GM18868 (cell line): ENCODE data around the gene IPO4.

Experiments used
- ATAC-seq: cut with Tn5 transposase; IDR thresholded peaks from one replicate; pipeline ENCODE4 v1.9.1; 2021; ENCODE audit warnings: mild to moderate bottlenecking, moderate library complexity; ENCODE audit not compliant: unreplicated experiment

Gene IPO4

DNA sequence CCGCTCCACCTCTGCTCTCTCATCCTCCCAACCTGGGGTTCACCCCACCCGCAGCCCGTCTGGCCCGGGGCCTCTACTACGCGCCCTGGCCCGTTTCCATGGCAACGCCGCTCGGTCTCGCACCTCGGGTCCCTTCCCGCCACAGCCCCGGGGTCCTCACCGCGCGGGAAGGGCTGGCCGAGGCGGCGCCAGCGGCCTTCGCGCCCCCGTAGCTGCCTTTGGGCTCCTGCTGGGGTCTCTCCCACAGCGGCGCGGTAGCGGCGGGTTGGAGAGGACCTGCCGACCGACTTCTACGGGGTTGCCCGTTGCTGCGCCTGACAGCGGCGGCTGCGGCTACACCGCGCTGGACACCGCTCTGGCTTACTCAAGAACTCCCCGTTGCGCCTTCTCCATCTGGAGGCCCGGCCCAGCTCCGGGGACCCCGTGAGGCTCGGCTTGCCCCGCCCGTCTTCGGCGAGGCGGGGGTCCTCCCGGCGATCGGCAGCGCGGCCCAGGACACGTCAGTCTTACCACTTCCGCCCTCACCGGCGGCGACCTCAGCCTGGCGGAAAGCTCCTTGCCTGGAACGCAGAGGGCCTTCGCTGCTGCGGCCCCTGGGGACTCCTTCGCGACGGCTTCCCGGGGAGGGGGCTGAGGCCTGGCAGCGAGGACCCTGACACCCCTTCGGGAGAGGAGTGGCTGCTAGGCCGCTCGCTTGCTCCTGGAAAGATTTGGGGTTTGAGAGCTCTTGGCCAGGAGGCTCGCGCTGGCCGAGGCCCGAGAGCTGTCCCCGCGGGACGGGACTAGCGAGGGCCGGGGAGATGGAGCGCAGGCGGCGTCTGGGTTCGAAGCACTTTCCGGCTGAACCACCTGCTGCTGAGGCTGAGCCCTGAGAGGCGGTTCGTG lies 6.8 kb upstream of the IPO4 start, which contains the start of gene TM9SF1:
Gene TM9SF1, minus strand, starts transcription at position 256 of the 885 bp plus-strand sequence. CDS start 422 bp downstream, outside the sequence.
- ATAC-seq = peak; percentile 87

DNA sequence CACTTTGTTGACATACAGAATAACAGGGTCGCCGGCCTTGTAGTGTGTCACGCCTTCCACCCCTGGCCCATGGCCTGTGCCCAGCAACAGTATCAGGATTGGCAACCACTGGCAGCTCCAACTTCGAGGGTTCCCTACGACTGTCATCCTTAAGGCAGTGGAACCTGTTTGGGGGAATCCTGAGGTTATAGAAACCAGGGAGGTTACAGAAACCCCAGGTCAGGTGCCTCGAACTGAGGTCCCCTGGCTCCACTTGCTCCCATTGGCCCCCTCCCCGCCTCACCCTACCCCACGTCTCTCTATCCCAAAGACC lies 6.2 kb upstream of the IPO4 start:
- no peak for ATAC-seq

DNA sequence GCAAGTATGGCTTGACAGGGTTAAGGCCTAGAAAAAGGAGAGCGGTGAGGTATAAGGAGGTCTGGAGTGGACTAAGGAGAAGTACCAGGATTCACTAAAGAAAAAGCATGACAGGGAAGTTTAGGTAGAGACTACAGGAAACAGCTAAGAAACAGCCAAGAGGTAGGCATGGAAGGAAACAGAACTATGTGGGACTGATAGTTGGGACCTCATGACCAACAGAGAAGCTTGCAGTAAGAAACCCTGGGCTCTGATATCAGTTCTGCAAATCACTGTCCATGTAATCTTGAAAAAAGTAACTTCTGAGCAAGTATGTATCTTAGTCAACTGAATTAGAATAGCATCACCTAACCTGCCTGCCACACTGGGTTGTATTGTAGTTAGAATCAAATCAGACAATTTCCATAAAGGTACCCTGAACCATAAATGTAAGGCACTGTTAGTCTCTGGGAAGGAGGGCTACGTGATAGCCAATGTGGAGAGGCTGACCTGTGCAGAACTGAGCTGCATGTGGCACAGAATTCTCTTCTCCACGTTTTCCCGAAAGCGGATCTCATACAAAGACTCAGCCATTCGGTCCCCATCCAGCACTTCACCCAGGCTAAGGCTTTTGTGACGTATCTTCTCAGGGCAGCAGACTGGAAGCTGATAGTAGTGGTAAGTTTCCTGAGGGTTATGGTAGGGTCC lies 5.7 kb upstream of the IPO4 start:
- ATAC-seq = no peak

DNA sequence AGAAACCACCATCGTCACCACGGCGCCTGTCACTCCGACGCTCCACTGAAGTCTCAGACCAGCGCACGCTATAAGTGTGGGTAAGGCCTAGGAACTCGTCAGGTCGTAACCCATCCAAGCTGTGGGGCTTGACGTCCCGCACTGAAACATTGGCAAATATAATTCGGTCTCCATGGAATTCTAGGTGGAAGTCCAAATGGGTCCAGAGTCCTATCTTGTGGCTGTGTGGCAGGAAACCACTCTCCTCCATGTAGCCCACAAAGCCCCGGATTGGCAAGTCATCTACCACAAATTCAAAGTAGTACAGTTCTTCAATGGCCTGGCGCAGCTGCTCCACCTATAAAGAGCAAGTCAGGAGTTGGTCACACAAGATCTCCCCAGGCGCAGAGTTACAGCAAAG lies 4.3 kb upstream of the IPO4 start:
- ATAC-seq = no peak

DNA sequence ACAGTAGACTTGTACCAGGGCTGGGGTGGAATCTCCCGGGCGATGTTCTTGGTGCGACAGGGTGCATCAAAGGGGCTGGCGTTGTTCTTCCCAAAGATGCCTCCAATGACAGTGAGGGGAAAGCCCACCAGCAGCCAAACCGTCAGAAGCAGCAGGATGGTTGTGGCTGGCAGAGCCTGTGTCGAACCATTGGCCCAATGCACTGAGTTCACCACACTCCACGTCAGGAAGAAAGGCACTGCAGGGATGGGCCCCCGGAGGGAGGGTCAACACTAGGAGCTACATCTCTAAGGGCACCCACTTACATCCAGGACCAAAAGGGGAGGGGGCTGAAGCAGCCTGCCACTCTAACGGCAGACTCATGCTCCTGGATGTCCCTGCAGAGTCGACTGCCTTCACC lies 1.8 kb upstream of the IPO4 start:
- no peak for ATAC-seq

DNA sequence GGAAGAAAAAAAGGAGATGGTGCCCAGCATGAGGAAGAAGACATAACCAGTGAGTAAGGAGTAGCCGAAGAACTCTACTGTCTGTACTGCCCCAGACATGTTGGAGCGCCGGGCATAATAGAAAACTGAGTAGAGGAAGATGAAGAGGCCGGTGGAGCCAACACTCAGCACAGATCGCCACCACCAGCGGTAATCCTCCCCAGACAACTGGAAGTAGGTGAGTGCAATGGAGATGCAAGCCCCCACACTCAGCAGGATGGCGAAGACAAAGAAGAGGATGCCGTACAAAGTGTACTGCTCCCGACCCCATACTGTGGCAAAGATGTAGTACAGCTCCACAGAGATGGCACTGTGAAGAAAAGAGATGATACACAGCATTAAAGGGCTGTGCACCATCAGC lies 844 bp upstream of the IPO4 start:
- ATAC-seq = no peak

DNA sequence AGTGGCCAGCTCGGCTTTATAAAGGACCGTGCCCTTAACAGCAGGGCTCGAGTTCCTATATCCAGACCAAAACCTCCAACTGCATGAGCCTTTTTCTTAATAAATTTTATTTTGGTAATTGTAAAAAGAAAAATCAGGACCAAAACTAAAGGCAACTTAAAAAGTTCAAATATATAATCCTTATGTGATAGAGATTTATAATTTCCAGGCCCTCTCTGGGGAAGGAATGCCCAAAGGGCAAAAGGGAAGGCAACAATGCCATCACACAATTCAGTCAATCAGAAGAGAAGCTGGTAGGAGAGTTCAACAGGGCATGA lies 401 bp upstream of the IPO4 start:
- ATAC-seq = no peak

DNA sequence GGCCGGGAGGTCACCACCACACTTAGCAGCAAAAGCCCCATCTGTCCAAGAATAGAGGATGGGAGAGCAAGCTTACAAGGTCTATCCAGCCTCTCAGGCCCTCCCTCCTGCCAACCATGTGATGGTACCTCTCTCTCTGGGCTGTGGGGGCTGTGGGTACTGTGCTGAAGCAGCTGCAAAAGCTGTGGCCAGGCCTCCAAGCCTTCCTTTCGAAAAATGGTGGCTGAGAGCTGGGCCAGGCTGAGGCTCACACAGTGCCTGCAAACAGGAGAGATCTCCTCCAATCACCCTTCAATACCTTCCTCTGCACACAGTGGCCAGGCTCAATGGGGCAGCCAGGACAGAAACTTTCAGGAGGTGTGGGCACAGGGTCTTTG lies 1.1 kb downstream of the IPO4 start:
- no peak for ATAC-seq

DNA sequence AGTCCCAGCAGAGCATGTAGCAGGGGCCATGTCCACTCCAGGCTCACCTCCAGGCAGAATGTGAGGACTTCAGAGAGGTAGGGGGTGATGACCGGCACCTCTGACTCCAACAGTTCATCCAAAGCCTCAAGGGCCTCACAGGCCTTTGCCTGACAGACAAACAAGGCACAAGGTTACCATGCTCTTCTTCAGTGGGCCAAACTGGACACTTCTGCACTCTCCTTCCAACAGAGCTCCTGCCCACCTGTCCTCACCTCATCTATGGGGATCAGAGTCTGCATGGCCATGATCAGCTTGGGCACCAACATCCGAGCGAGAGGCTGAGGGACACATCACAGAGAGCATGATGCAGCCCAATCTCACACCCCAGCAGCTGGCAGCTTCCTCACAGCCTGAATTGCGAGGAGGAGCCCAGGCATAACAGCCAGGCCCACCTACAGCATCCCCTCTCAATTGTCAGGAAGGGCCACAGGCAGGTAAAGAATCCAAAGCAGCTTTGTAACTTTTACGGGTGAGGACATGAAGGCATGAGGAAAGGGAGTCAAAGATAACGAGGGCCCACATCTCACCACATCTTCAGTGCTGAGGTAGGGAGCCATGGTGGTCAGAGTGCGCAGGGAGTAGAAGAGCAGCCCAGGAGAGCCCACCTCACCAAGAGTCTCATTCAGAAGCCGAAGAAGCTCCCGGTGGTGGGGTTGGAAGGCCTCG lies 1.6 kb downstream of the IPO4 start:
- ATAC-seq = no peak

DNA sequence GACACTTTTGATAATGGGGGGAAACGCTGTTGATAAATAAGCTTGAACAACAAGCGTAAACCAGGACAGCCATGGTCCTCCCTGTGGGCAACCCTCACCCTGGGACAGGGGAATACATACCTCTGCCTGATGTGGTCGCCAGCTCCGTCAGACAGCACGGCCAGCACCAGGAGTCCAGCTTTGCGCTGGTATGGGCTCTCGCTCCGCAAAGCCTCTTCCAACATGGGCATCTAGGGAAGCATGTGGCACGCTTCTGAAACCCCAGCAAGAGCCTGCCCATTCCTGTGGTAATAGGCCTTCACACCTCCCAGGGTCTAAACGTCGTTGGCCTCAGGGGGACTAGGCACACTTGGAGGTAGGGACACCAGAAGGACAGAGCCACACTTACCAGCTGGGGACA lies 2.9 kb downstream of the IPO4 start:
- no peak for ATAC-seq

DNA sequence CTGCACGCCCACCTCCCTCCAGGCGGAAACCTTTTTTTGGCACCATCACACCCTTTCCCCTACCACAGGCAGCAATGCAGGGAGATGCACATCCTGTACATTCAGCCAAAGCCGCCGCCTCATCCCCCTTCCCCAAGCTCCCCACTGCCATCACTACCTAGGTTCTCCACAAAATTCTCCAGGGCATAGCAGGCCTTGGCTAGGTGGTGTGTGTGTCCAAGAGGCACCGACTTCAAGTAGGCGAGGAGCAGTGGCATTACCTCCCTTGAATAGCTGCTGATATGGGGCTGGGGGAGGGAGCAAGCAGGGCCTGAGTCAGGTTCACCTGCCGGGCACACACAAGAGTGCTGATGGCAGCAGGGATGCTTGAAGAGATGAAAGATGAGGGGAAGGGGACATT lies 3.6 kb downstream of the IPO4 start:
- ATAC-seq = no peak

DNA sequence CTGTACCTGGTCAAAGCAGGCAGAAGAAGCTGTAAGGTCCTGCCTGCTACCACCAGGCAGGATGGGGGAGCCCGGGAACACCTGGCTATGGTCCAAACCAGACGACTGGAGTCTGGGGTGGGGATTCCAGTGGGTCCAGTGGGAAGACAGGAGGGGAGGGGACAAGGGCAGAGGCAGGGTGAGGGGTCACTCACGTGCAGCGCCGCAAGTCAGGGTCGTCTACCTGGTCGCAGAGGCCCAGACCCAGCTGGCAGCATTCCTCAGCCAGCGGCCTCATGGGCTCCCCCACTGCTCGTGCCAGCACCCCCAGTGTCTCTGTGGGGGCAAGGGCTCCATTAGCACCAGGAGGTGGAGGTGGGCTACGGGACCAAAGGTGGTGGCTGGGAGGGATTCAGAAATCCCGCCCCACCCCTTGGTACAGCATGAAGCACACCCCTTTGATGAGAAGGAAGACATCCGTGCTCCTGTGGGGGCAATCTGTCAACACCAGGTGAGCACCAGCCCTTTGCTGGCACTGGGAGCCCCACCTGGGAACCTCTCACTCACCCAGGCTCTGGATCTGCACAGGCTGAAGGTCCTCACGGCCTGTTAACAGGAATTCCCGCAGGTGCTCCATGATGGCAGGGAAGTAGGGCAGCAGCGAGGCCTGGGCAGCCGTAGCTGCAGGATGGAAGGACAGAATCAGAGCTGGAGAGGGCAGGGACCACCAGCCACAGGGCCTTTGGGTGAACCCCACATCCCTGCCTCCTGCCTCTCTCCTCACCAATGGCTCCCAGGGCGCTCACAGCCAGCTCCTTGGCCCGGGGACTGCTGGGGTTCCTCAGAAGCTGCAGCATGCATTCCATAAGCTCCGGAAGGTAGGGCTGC lies 4.3 kb downstream of the IPO4 start:
- no peak for ATAC-seq

DNA sequence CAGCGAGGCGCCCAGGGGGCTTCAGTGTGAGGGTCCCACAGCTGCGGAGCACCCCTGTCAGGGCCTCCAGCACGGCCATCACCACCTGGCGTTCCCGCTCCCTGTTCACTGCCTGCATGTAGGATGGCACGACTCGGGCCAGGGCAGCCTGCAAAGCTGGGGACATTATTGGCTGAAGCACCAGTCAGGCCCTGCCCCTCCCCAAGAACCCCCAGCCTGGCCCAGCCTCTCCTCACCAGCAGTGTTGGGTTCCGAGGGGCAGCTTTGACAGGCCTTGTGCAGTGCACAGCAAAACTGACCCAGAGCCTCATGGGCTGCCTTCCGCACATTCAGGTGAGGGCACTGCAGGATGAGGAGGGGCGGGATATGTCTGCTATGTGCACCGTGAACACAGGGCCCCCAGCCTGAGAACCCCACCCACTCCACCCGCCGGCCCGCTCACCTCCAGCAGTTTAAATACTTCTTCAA lies 5.6 kb downstream of the IPO4 start:
- no peak for ATAC-seq

DNA sequence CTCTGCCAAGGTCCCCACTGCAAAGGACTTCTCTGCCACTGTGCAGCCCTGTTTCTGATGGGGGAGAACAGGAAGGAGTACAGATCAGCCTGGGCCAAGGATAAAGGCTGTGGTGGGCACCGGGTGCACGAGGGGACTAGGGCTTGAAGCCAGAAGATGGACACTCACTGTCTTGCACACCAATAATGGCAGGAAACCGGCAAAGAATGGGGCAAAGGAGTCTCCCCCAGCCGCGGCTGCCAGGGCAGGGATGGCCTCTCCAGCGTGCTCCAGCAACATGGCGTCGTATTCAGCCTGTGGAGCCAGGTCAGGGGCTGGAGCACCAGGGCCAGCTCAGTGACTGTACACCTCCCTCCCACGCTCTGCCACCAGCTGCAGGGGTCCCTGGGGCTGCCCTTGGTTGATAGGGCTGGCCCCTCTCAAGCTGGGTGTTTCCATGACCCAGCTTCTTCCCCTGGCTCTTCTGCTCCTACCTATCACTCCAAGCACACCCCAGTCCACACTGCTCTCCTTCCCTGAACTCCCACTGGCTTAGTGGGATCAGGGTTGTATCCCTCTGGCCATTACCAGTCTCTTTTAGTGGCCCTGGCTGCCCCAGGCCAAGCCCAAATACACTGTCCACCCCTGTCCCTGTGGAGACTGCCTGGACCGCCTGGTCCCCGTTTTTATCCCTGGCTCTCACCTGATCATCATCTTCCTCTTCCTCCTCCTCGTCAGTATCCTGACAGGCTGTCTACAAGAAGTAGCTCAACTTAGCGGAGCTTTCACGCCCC lies 6.3 kb downstream of the IPO4 start:
- ATAC-seq = no peak

DNA sequence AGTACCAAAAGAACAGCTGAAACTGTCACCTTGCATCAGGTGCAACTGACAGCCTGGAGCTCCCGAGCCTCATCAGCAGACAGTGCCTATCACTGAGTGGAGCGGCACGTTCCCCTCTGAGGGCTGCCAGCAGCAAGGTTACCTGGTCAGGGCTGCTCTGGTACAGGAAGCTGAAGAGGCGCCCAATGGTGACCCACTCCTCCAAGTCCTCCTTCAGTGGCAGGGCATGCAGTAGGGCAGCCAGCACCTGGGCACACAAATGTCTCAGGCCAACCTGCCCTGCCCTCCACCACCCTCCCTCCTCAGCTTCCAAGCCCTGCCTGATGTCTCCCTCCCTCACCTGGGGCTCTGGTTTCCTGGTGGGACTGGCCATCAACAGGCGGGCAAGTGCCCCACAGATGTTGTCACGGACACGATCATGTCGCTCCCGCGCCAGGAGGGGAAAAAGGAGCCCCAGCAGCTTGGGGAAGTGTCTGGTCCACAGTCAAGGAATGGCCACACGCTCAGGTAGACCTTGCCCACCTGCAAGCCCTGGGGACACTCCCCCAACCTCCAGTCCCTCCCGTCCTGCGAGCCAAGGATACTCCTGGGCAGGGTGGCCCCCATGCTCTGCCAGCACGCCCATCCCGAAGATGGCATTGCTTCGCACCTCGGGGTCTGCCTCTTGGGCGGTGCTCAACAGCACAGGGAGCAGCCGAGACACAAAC lies 7.1 kb downstream of the IPO4 start:
- ATAC-seq = no peak

DNA sequence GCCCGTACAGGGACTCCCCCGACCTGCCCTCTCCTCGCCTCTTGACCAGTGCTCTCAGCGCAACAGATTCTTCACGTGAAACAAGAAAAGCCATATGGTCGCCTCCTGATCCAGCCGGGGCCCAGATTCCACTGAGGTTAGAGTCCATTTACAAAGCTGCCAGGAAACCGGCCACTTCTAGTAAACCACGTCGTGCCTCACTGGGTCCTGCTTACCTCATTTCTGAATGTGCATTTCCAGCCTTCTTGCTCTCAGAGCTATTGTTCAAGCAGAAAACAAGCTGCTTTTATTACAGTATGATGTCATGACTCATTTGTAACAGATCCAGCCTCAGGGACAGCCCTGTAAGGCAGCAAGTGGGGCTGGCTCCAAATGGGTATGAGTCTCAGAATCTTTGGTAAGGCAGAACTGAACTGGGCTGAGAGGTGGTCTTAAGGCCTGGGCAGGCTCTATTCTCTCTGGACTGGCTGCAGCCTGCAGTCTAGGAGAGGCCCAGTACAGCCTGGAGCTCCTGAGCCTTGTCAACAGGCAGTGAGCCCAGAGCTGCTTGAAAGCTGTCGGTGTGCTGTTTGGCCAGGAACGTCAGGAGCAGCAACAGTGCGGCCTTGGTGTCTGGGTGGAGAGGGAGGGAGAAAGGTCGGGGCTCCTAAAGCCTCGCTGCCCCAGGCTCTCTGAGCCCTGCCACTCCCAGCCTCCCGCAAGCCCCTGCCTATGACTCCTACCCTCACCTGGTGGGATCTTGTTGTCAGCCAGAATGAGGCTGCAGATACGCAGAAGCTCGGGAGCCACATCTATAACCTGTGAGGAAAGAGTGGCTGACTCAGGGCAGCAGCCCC lies 8.4 kb downstream of the IPO4 start:
- ATAC-seq = no peak

DNA sequence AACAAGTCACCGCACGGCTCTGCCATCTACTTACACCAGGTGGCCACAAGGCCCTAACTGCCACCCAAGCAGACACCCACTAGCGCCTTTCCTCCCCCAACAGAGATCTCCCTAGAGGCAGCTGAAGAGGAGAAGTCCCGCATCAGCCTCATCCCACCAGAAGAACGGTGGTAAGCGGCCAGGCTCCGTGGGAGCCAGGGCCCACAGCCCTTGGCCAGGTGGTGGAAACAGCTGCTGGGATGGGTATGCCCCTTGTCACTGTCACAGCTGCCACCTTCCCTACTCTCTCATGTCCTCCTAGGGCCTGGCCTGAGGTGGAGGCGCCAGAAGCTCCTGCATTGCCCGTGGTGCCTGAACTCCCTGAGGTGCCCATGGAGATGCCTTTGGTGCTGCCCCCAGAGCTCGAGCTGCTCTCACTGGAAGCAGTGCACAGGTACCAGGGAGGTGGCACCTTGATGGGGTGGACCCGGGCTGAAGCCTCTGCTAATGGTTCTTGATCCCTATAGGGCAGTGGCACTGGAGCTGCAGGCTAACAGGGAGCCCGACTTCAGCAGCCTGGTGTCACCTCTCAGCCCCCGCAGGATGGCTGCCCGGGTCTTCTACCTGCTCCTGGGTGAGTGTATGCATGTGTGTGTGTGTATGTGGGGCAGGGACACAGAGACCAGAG lies 9.2 kb downstream of the IPO4 start:
- ATAC-seq = no peak
